ENCODE measurements around the gene CYP4F12.

DNA sequence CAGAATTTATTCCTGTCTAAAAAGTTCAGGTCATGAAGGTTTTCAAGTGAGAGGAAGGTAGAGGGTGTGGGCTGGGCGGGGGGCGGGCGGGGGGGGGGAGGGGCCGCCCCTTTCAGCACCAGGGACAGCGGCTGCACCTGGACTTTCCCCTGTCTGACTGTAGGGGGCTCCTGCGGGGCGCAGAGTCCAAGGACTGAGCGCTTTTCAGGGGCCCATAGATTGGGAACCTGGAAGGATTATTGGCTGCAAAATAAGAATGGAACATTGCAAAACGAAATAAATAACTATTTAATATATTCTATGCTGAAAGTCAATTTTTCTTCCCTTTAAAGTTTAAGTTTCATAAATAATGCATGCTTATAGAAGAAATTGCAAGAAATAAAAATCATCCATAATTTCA is 41.1 kb upstream of the CYP4F12 start:
- no peak for TF ChIP-seq POLR2A (IDR thresholded peaks at IDR 0.05)
- TF ChIP-seq, protein P1, sequence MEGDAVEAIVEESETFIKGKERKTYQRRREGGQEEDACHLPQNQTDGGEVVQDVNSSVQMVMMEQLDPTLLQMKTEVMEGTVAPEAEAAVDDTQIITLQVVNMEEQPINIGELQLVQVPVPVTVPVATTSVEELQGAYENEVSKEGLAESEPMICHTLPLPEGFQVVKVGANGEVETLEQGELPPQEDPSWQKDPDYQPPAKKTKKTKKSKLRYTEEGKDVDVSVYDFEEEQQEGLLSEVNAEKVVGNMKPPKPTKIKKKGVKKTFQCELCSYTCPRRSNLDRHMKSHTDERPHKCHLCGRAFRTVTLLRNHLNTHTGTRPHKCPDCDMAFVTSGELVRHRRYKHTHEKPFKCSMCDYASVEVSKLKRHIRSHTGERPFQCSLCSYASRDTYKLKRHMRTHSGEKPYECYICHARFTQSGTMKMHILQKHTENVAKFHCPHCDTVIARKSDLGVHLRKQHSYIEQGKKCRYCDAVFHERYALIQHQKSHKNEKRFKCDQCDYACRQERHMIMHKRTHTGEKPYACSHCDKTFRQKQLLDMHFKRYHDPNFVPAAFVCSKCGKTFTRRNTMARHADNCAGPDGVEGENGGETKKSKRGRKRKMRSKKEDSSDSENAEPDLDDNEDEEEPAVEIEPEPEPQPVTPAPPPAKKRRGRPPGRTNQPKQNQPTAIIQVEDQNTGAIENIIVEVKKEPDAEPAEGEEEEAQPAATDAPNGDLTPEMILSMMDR (IDR thresholded peaks at IDR 0.05 in 4 of 5, conservative IDR thresholded peaks at IDR 0.05 in 1 of 5) = no peak

Measured in gastrocnemius medialis (tissue), 4 donors.